Measurements from ENCODE around the gene AOPEP. TPM values are rescaled to one million over a fixed set of nuclear protein-coding genes. Genes with fewer than 3 reads are reported as not detected.

AOPEP gene
- total RNA-seq, 2 donors from 2014 or later = 40.4 to 42.1 TPM

- DNase-seq (no peak), ATAC-seq (no peak)
Measured at GRCh38 chr9:94981723-94982090, 255.2 kb downstream of the AOPEP start.

DNA sequence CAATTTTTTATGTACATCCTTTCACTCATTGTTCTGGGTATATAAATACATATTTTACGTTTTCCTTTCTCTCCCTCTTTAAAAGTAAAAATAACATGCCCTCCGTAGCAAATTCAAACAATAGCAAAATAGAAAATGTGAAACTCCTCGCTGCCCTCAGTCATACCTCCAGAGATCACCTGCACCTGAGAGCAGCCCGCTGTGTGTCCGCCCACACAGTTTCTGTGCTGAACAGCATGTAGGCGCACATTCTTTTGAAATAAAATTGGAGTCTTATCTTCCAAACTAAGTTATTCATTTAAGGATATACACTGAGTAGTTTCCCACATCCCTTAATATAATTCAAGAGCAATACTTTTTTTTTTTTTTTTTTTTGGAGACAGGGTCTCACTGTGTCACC is 255.7 kb downstream of the AOPEP start:
- DNase-seq = no peak
- no peak for ATAC-seq
- intact Hi-C loops (cut with DNase I, micrococcal nuclease) = no loop called here

More at GRCh38 chr9:94981723-94982090, 255.2 kb downstream of the AOPEP start:
- intact Hi-C loops (cut with DNase I, micrococcal nuclease) = no loop called here

- intact Hi-C loops (cut with DNase I, micrococcal nuclease) = no loop called here
- peak; percentile 92 for ATAC-seq
- peak in 1 of 2 donors; percentile 19 for DNase-seq
Measured at GRCh38 chr9:94983552-94983951, 257.1 kb downstream of the AOPEP start.

- DNase-seq (no peak), ATAC-seq (no peak)
- intact Hi-C loops (cut with DNase I, micrococcal nuclease) = no loop called here
Measured at GRCh38 chr9:94984891-94985476, 258.5 kb downstream of the AOPEP start.

- intact Hi-C loops (cut with DNase I, micrococcal nuclease) = no loop called here
- no peak for DNase-seq
- ATAC-seq = no peak
Measured at GRCh38 chr9:94985649-94986048, 259.1 kb downstream of the AOPEP start.

DNA sequence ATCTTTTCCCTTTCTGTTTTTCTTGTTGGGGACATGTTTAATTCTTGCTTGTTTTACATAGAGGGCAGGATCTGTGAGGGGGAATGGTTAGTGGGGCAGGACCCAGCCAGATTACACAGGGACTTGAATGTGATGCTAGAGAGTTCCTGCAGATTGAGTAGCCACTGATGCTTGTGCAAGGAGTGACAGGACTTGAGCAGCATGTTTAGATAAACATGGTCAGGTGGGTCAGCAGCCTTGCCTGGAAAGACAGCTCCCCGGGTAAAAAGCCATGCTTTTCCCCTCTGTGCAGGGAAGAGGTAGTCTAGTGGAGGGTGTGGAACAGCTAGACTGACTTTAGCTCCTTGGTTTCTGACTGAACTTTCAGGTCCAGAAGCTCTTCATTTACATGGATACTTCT is 261.2 kb downstream of the AOPEP start:
- intact Hi-C loops (cut with DNase I, micrococcal nuclease) = no loop called here
- no peak for DNase-seq
- no peak for ATAC-seq

- DNase-seq (no peak), ATAC-seq (no peak)
- intact Hi-C loops (cut with DNase I, micrococcal nuclease) = no loop called here
Measured at GRCh38 chr9:94990897-94991561, 264.5 kb downstream of the AOPEP start.

GRCh38 chr9:94991961-94992907 is 265.7 kb downstream of the AOPEP start:
- ATAC-seq (no peak), DNase-seq (no peak)
- intact Hi-C loops (cut with DNase I, micrococcal nuclease) = no loop called here

- ATAC-seq (no peak), DNase-seq (no peak)
- intact Hi-C loops (cut with DNase I, micrococcal nuclease) = no loop called here
Measured at GRCh38 chr9:94993160-94993820, 266.8 kb downstream of the AOPEP start.

GRCh38 chr9:94993821-94994165 is 267.3 kb downstream of the AOPEP start:
- ATAC-seq = no peak
- no peak for DNase-seq
- intact Hi-C loops (cut with DNase I, micrococcal nuclease) = no loop called here

GRCh38 chr9:94995048-94995693 is 268.7 kb downstream of the AOPEP start:
- intact Hi-C loops (cut with DNase I, micrococcal nuclease) = no loop called here
- DNase-seq = no peak
- ATAC-seq = no peak

DNA sequence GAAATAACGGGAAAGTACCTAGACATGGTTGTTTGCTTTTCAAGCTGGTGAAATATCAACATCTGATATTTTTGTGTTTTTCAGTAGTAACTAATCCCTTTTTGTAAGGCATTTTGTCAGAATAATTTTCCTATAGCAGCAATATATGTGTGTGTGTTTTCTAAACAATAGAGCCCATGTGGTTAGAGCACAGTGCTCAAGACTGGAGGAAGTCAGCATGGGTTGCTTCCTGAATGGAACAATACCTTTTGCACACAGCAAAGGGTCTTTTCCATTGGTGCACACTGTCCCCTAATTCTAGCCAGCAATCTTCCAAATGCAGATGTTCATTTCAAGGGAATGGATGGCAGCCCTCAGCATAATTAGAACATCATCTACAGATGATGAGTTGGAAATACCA is 270.1 kb downstream of the AOPEP start:
- DNase-seq (no peak), ATAC-seq (no peak)
- intact Hi-C loops (cut with DNase I, micrococcal nuclease) = no loop called here

GRCh38 chr9:94997727-94998126 is 271.2 kb downstream of the AOPEP start:
- ATAC-seq (no peak), DNase-seq (no peak)
- intact Hi-C loops (cut with DNase I, micrococcal nuclease) = no loop called here

GRCh38 chr9:94999832-95000231 is 273.3 kb downstream of the AOPEP start:
- ATAC-seq (no peak), DNase-seq (no peak)
- intact Hi-C loops (cut with DNase I, micrococcal nuclease) = no loop called here

GRCh38 chr9:95000821-95001220 is 274.3 kb downstream of the AOPEP start:
- ATAC-seq (no peak), DNase-seq (no peak)
- intact Hi-C loops (cut with DNase I, micrococcal nuclease) = no loop called here

DNA sequence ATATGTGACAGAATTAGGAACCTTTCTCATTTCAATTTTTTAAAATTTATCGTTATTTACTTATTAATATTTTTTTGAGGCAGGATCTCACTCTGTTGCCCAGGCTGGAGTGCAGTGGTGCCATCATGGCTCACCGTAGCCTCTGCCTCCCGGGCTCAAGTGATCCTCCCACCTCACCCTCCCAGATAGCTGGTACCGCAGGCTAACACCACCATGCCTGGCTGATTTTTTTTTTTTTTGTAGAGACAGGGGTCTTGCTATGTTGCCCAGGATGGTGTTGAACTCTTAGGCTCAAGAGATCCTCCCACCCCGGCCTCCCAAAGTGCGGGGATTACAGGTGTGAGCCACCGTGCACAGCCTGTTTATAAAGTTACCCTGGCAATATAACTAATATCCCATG is 275.2 kb downstream of the AOPEP start:
- ATAC-seq = no peak
- DNase-seq = no peak
- intact Hi-C loops (cut with DNase I, micrococcal nuclease) = no loop called here

DNA sequence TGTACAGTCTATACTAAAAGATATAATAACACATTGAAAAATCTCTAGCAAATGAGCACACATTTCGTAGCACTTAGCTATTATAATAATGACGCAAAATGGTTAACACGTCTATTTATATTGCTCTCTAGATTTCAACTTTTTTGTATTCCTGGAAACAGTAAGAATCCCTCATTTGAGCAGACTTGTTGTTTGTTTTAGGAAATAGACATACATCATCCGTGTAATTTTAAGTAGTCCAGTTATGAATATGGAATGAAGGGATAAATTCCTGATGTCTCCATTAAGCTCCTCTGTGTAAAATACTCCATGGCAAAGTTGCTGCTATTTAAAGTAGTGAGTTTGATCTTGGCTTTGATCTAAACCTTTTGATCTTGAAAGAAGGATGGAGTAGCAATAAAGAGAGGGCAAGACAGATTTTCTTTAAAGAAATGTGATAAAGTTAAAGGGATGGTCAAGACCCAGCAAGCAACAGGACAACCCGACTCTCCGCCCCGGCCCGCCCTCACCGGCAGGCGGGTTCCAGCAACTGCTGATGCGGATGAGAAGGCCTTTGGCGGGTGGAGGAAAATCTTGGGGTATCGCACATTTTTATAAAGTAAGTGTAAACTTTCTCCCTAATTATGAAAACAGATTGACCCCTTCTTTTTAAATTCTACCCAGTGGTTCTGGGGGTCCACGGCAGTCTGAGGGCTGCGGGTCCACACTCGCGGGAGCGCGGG is 277.4 kb downstream of the AOPEP start:
- intact Hi-C loops (cut with DNase I, micrococcal nuclease) = no loop called here
- peak; percentile 62 for ATAC-seq
- peak; percentile 65 to 71 for DNase-seq
